Activated naive CD8-positive, alpha-beta T cell treated with anti-CD3 and anti-CD28 coated beads for 36 hours (primary cell): ENCODE results near the gene GLYATL3. TPM values are rescaled to one million over a fixed set of nuclear protein-coding genes. Genes with fewer than 3 reads are reported as not detected.

Source experiments
- total RNA-seq, 2 experiments: library from RNA; stranded (reverse); gene quantifications; one replicate each; pipeline ENCODE4 v1.2.3, GENCODE V29; 2021

Gene GLYATL3
- total RNA-seq, 2 experiments from 2014 or later: not detected

Other genes starting within 250 kb of the GLYATL3 start
- gene MMUT, start 36.7 kb upstream of the GLYATL3 start, total RNA-seq: 10 to 100 TPM; 11.3 to 11.5 TPM
- gene CENPQ, start 36.6 kb upstream of the GLYATL3 start, total RNA-seq: 10 to 100 TPM; 22.5 to 23.9 TPM
- under 1 TPM; 0.28 to 0.33 TPM for gene C6orf141, start 50.7 kb downstream of the GLYATL3 start, total RNA-seq
- gene RHAG, start 136.9 kb downstream of the GLYATL3 start, total RNA-seq: not detected
- gene CRISP2, start 213.6 kb downstream of the GLYATL3 start, total RNA-seq: not detected
- gene CRISP3, start 244.5 kb downstream of the GLYATL3 start, total RNA-seq: not detected